ENCODE data around the gene EPHB2.

Gene EPHB2

DNA sequence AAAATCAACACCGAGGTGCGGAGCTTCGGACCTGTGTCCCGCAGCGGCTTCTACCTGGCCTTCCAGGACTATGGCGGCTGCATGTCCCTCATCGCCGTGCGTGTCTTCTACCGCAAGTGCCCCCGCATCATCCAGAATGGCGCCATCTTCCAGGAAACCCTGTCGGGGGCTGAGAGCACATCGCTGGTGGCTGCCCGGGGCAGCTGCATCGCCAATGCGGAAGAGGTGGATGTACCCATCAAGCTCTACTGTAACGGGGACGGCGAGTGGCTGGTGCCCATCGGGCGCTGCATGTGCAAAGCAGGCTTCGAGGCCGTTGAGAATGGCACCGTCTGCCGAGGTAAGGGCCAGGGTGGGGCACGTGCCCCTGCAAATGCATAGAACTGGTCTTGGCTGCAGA, 74.1 kb downstream of the EPHB2 start:
- H3K36me3 ChIP-seq (replicated peaks; ENCODE audit: insufficient read depth, low read length), result no peaks in the 10 kb centered on the region
- no peaks in the 10 kb centered on the region for H3F3A ChIP-seq (ENCODE audit: insufficient read depth, low read length)
- H2AFZ ChIP-seq (ENCODE audit: low read length), result no peak overlapping the region
- no peaks in the 10 kb centered on the region for H3K9me2 ChIP-seq (replicated peaks; ENCODE audit: insufficient read depth, low read length)
- H3K4me3 ChIP-seq (ENCODE audit: low read length), result no peak overlapping the region
- H3K4me1 ChIP-seq (ENCODE audit: low read length), result no peaks in the 10 kb centered on the region
- H3K79me2 ChIP-seq (ENCODE audit: low read length), result no peaks in the 10 kb centered on the region
- no peak overlapping the region for H3K4me2 ChIP-seq (ENCODE audit: low read depth, low read length)
- DNase-seq, result no peak
- H4K20me1 ChIP-seq (ENCODE audit: insufficient read depth, low read length), result no peaks in the 10 kb centered on the region
- TF ChIP-seq EZH2phosphoT487 (IDR thresholded peaks at IDR 0.05; ENCODE audit: low read length) (no peak), EZH2 (optimal IDR thresholded peaks at IDR 0.05; ENCODE audit: low read depth, low read length) (no peak)
- TF ChIP-seq, protein P1, sequence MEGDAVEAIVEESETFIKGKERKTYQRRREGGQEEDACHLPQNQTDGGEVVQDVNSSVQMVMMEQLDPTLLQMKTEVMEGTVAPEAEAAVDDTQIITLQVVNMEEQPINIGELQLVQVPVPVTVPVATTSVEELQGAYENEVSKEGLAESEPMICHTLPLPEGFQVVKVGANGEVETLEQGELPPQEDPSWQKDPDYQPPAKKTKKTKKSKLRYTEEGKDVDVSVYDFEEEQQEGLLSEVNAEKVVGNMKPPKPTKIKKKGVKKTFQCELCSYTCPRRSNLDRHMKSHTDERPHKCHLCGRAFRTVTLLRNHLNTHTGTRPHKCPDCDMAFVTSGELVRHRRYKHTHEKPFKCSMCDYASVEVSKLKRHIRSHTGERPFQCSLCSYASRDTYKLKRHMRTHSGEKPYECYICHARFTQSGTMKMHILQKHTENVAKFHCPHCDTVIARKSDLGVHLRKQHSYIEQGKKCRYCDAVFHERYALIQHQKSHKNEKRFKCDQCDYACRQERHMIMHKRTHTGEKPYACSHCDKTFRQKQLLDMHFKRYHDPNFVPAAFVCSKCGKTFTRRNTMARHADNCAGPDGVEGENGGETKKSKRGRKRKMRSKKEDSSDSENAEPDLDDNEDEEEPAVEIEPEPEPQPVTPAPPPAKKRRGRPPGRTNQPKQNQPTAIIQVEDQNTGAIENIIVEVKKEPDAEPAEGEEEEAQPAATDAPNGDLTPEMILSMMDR (IDR thresholded peaks at IDR 0.05; ENCODE audit: low read length), result no peak
- H3K9ac ChIP-seq (ENCODE audit: low read length), result no peak overlapping the region
- H3K9me3 ChIP-seq (replicated peaks; ENCODE audit: insufficient read depth, low read length), result no peaks in the 10 kb centered on the region
- no peak overlapping the region for H3K27ac ChIP-seq (ENCODE audit: low read length)
- H3K27me3 ChIP-seq (replicated peaks; ENCODE audit: insufficient read depth, low read length), result peaks cover 84% of the 10 kb centered on the region

DNA sequence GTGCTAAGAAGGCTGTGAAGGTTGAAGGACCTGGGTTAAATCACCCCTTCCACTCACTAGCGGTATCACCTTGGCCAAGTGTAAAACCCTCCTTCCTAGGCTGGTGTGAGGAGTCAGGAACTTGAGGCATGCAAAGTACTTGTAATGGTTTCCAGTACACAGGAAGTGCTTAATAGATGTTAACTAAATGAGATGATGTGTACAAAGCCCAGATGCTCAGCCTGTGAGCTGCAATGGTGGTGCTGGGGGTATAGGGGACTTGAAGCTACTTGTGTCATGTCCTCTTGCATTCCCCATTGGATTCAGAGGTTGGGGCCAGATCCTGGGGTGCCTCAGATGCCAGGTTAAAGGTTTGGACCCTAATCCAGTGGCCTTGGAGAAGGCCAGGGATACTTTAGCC, 75.5 kb downstream of the EPHB2 start:
- Histone ChIP-seq H4K20me1 (ENCODE audit: insufficient read depth, low read length) (no peaks in the 10 kb centered on the region), H2AFZ (ENCODE audit: low read length) (no peak overlapping the region), H3K79me2 (ENCODE audit: low read length) (no peaks in the 10 kb centered on the region), H3K36me3 (replicated peaks; ENCODE audit: insufficient read depth, low read length) (no peaks in the 10 kb centered on the region), H3F3A (ENCODE audit: insufficient read depth, low read length) (no peaks in the 10 kb centered on the region), H3K4me3 (ENCODE audit: low read length) (no peak overlapping the region), H3K9ac (ENCODE audit: low read length) (no peak overlapping the region), H3K27ac (ENCODE audit: low read length) (no peak overlapping the region), H3K4me2 (ENCODE audit: low read depth, low read length) (no peak overlapping the region), H3K4me1 (ENCODE audit: low read length) (no peaks in the 10 kb centered on the region), H3K27me3 (replicated peaks; ENCODE audit: insufficient read depth, low read length) (peaks cover 94% of the 10 kb centered on the region), H3K9me2 (replicated peaks; ENCODE audit: insufficient read depth, low read length) (no peaks in the 10 kb centered on the region), H3K9me3 (replicated peaks; ENCODE audit: insufficient read depth, low read length) (no peaks in the 10 kb centered on the region)
- DNase-seq, result no peak
- TF ChIP-seq EZH2phosphoT487 (IDR thresholded peaks at IDR 0.05; ENCODE audit: low read length), result no peak
- TF ChIP-seq, protein P1 (IDR thresholded peaks at IDR 0.05; ENCODE audit: low read length), result no peak
- TF ChIP-seq EZH2 (optimal IDR thresholded peaks at IDR 0.05; ENCODE audit: low read depth, low read length), result no peak

DNA sequence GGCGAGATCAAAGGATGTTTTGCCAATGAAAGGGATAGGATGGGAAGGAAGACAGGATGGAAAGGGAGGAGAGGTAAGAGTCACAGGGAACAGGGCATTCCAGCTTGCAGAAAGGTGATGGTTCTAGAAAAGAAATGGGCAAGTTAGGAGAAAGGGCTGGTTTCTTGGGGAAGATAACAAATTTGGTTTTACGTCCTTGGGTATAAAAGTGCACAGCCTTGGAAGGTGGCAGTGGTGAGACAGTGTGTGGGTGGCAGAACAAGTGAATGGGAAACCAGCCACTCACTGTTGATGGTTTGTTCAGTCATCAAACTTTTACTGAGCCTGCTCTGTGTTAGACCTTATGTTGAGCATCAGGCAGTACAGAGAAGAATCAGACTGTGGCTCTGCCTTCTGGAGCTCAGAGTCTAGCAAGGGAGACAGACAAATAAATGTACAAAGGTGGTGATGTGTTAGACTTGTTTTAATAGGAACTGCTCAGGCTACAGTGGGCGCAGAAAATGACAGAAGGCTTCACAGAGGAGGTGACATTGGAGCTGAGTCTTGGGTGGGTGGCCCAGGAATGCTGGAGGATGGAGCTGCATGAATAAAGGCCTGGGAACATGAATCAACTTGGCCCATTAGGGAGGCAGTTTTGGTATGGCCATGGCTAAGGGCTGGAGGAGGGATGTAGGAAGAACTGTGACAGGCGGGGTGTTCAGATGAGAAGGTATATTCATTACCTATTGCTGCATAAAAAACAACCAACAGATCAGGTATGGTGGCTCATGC, 76.3 kb downstream of the EPHB2 start:
- H3F3A ChIP-seq (ENCODE audit: insufficient read depth, low read length), result no peaks in the 10 kb centered on the region
- no peaks in the 10 kb centered on the region for H3K9me3 ChIP-seq (replicated peaks; ENCODE audit: insufficient read depth, low read length)
- H3K27ac ChIP-seq (ENCODE audit: low read length), result no peak overlapping the region
- peaks cover 94% of the 10 kb centered on the region for H3K27me3 ChIP-seq (replicated peaks; ENCODE audit: insufficient read depth, low read length)
- no peak overlapping the region for H3K4me3 ChIP-seq (ENCODE audit: low read length)
- no peaks in the 10 kb centered on the region for H3K4me1 ChIP-seq (ENCODE audit: low read length)
- DNase-seq, result no peak
- H3K79me2 ChIP-seq (ENCODE audit: low read length), result no peaks in the 10 kb centered on the region
- no peak overlapping the region for H3K4me2 ChIP-seq (ENCODE audit: low read depth, low read length)
- H2AFZ ChIP-seq (ENCODE audit: low read length), result no peak overlapping the region
- no peak for TF ChIP-seq EZH2 (optimal IDR thresholded peaks at IDR 0.05; ENCODE audit: low read depth, low read length)
- TF ChIP-seq, protein P1 (IDR thresholded peaks at IDR 0.05; ENCODE audit: low read length), result no peak
- TF ChIP-seq EZH2phosphoT487 (IDR thresholded peaks at IDR 0.05; ENCODE audit: low read length), result no peak
- no peak overlapping the region for H3K9ac ChIP-seq (ENCODE audit: low read length)
- H3K9me2 ChIP-seq (replicated peaks; ENCODE audit: insufficient read depth, low read length), result no peaks in the 10 kb centered on the region
- H3K36me3 ChIP-seq (replicated peaks; ENCODE audit: insufficient read depth, low read length), result no peaks in the 10 kb centered on the region
- no peaks in the 10 kb centered on the region for H4K20me1 ChIP-seq (ENCODE audit: insufficient read depth, low read length)

All from MM.1S (cell line).